Measurements from ENCODE around the gene RBM22. TPM values are rescaled to one million over a fixed set of nuclear protein-coding genes. Genes with fewer than 3 reads are reported as not detected.

RBM22 gene
- polyA plus RNA-seq, 1 donor, result 54.8 TPM

- Histone ChIP-seq H3K4me3 (ENCODE audit: low read length) (no peak overlapping the region), H3K4me1 (ENCODE audit: control insufficient read depth, insufficient read depth, low read length) (peaks cover 4% of the 10 kb centered on the region), H3K27ac (ENCODE audit: low read length) (no peak overlapping the region), H3K27me3 (ENCODE audit: control insufficient read depth, insufficient read depth, low read length) (peaks cover 28% of the 10 kb centered on the region), H3K36me3 (ENCODE audit: control insufficient read depth, insufficient read depth, low read length) (no peaks in the 10 kb centered on the region), H3K9me3 (ENCODE audit: control insufficient read depth, low read depth, low read length) (peaks cover 5% of the 10 kb centered on the region)
- DNase-seq, result no peak
- whole genome bisulfite sequencing (ENCODE audit: insufficient coverage, low lambda C conversion rate), result 95% methylated on average over 3 of the region's 6 CpGs
Observed at GRCh38 chr5:150675069-150675468, 25.8 kb downstream of the RBM22 start.

- no peaks in the 10 kb centered on the region for H3K36me3 ChIP-seq (ENCODE audit: control insufficient read depth, insufficient read depth, low read length)
- no peak overlapping the region for H3K4me3 ChIP-seq (ENCODE audit: low read length)
- no peak for DNase-seq
- H3K27me3 ChIP-seq (ENCODE audit: control insufficient read depth, insufficient read depth, low read length), result peaks cover 33% of the 10 kb centered on the region
- H3K27ac ChIP-seq (ENCODE audit: low read length), result no peak overlapping the region
- H3K9me3 ChIP-seq (ENCODE audit: control insufficient read depth, low read depth, low read length), result peaks cover 5% of the 10 kb centered on the region
- peaks cover 4% of the 10 kb centered on the region for H3K4me1 ChIP-seq (ENCODE audit: control insufficient read depth, insufficient read depth, low read length)
- no CpG with 5 or more reads among the region's 4 CpGs for WGBS (ENCODE audit: insufficient coverage, low lambda C conversion rate)
Observed at GRCh38 chr5:150674341-150674821, 26.5 kb downstream of the RBM22 start.

- Histone ChIP-seq H3K9me3 (ENCODE audit: control insufficient read depth, low read depth, low read length) (peaks cover 5% of the 10 kb centered on the region), H3K4me3 (ENCODE audit: low read length) (peak overlapping the region; percentile 50), H3K36me3 (ENCODE audit: control insufficient read depth, insufficient read depth, low read length) (no peaks in the 10 kb centered on the region), H3K27ac (ENCODE audit: low read length) (no peak overlapping the region), H3K27me3 (ENCODE audit: control insufficient read depth, insufficient read depth, low read length) (peaks cover 37% of the 10 kb centered on the region), H3K4me1 (ENCODE audit: control insufficient read depth, insufficient read depth, low read length) (peaks cover 4% of the 10 kb centered on the region)
- 100% methylated on average over 1 of the region's 7 CpGs for WGBS (ENCODE audit: insufficient coverage, low lambda C conversion rate)
- no peak for DNase-seq
Observed at GRCh38 chr5:150672884-150673275, 28.0 kb downstream of the RBM22 start.

- no peak overlapping the region for H3K27ac ChIP-seq (ENCODE audit: low read length)
- H3K27me3 ChIP-seq (ENCODE audit: control insufficient read depth, insufficient read depth, low read length), result peaks cover 37% of the 10 kb centered on the region
- H3K4me1 ChIP-seq (ENCODE audit: control insufficient read depth, insufficient read depth, low read length), result peaks cover 4% of the 10 kb centered on the region
- DNase-seq, result peak in 1 of 2 donors; percentile 37
- no CpG with 5 or more reads among the region's 38 CpGs for WGBS (ENCODE audit: insufficient coverage, low lambda C conversion rate)
- no peaks in the 10 kb centered on the region for H3K36me3 ChIP-seq (ENCODE audit: control insufficient read depth, insufficient read depth, low read length)
- peaks cover 5% of the 10 kb centered on the region for H3K9me3 ChIP-seq (ENCODE audit: control insufficient read depth, low read depth, low read length)
- H3K4me3 ChIP-seq (ENCODE audit: low read length), result peak overlapping the region; percentile 50
Observed at GRCh38 chr5:150672237-150672883, 28.5 kb downstream of the RBM22 start.

GRCh38 chr5:150671509-150672236 lies 29.2 kb downstream of the RBM22 start:
- Histone ChIP-seq H3K36me3 (ENCODE audit: control insufficient read depth, insufficient read depth, low read length) (no peaks in the 10 kb centered on the region), H3K27me3 (ENCODE audit: control insufficient read depth, insufficient read depth, low read length) (peaks cover 39% of the 10 kb centered on the region), H3K4me3 (ENCODE audit: low read length) (peak overlapping the region; percentile 50), H3K9me3 (ENCODE audit: control insufficient read depth, low read depth, low read length) (peaks cover 5% of the 10 kb centered on the region), H3K4me1 (ENCODE audit: control insufficient read depth, insufficient read depth, low read length) (peaks cover 4% of the 10 kb centered on the region), H3K27ac (ENCODE audit: low read length) (no peak overlapping the region)
- DNase-seq, result peak in 1 of 2 donors; percentile 34
- no CpG with 5 or more reads among the region's 51 CpGs for WGBS (ENCODE audit: insufficient coverage, low lambda C conversion rate)

GRCh38 chr5:150670948-150671310 lies 29.9 kb downstream of the RBM22 start:
- no CpG with 5 or more reads among the region's 2 CpGs for WGBS (ENCODE audit: insufficient coverage, low lambda C conversion rate)
- no peak for DNase-seq
- H3K4me3 ChIP-seq (ENCODE audit: low read length), result no peak overlapping the region

GRCh38 chr5:150670275-150670947 lies 30.5 kb downstream of the RBM22 start:
- Histone ChIP-seq H3K27ac (ENCODE audit: low read length) (no peak overlapping the region), H3K27me3 (ENCODE audit: control insufficient read depth, insufficient read depth, low read length) (peaks cover 39% of the 10 kb centered on the region), H3K4me3 (ENCODE audit: low read length) (no peak overlapping the region), H3K9me3 (ENCODE audit: control insufficient read depth, low read depth, low read length) (peaks cover 5% of the 10 kb centered on the region), H3K4me1 (ENCODE audit: control insufficient read depth, insufficient read depth, low read length) (peaks cover 4% of the 10 kb centered on the region), H3K36me3 (ENCODE audit: control insufficient read depth, insufficient read depth, low read length) (no peaks in the 10 kb centered on the region)
- DNase-seq, result no peak
- no CpG with 5 or more reads among the region's 14 CpGs for WGBS (ENCODE audit: insufficient coverage, low lambda C conversion rate)

More at GRCh38 chr5:150670948-150671310, 29.9 kb downstream of the RBM22 start:
- Histone ChIP-seq H3K27ac (ENCODE audit: low read length) (no peak overlapping the region), H3K27me3 (ENCODE audit: control insufficient read depth, insufficient read depth, low read length) (peaks cover 39% of the 10 kb centered on the region), H3K4me1 (ENCODE audit: control insufficient read depth, insufficient read depth, low read length) (peaks cover 4% of the 10 kb centered on the region), H3K36me3 (ENCODE audit: control insufficient read depth, insufficient read depth, low read length) (no peaks in the 10 kb centered on the region), H3K9me3 (ENCODE audit: control insufficient read depth, low read depth, low read length) (peaks cover 5% of the 10 kb centered on the region)

- DNase-seq, result no peak
- H3K4me1 ChIP-seq (ENCODE audit: control insufficient read depth, insufficient read depth, low read length), result no peaks in the 10 kb centered on the region
- no peaks in the 10 kb centered on the region for H3K9me3 ChIP-seq (ENCODE audit: control insufficient read depth, low read depth, low read length)
- no peaks in the 10 kb centered on the region for H3K36me3 ChIP-seq (ENCODE audit: control insufficient read depth, insufficient read depth, low read length)
- no peak overlapping the region for H3K27ac ChIP-seq (ENCODE audit: low read length)
- H3K4me3 ChIP-seq (ENCODE audit: low read length), result no peak overlapping the region
- no CpG with 5 or more reads among the region's 12 CpGs for WGBS (ENCODE audit: insufficient coverage, low lambda C conversion rate)
- peaks cover 24% of the 10 kb centered on the region for H3K27me3 ChIP-seq (ENCODE audit: control insufficient read depth, insufficient read depth, low read length)
Observed at GRCh38 chr5:150665044-150665443, 35.8 kb downstream of the RBM22 start.

- Histone ChIP-seq H3K4me3 (ENCODE audit: low read length) (no peak overlapping the region), H3K36me3 (ENCODE audit: control insufficient read depth, insufficient read depth, low read length) (no peaks in the 10 kb centered on the region), H3K27me3 (ENCODE audit: control insufficient read depth, insufficient read depth, low read length) (peaks cover 20% of the 10 kb centered on the region), H3K4me1 (ENCODE audit: control insufficient read depth, insufficient read depth, low read length) (no peaks in the 10 kb centered on the region), H3K27ac (ENCODE audit: low read length) (no peak overlapping the region), H3K9me3 (ENCODE audit: control insufficient read depth, low read depth, low read length) (no peaks in the 10 kb centered on the region)
- WGBS (ENCODE audit: insufficient coverage, low lambda C conversion rate), result 100% methylated on average over 1 of the region's 3 CpGs
- DNase-seq, result no peak
Observed at GRCh38 chr5:150663936-150664335, 36.9 kb downstream of the RBM22 start.

- Histone ChIP-seq H3K4me3 (ENCODE audit: low read length) (no peak overlapping the region), H3K27me3 (ENCODE audit: control insufficient read depth, insufficient read depth, low read length) (peaks cover 15% of the 10 kb centered on the region), H3K36me3 (ENCODE audit: control insufficient read depth, insufficient read depth, low read length) (no peaks in the 10 kb centered on the region), H3K27ac (ENCODE audit: low read length) (no peak overlapping the region), H3K4me1 (ENCODE audit: control insufficient read depth, insufficient read depth, low read length) (no peaks in the 10 kb centered on the region), H3K9me3 (ENCODE audit: control insufficient read depth, low read depth, low read length) (no peaks in the 10 kb centered on the region)
- no CpG with 5 or more reads among the region's 4 CpGs for WGBS (ENCODE audit: insufficient coverage, low lambda C conversion rate)
- DNase-seq, result no peak
Observed at GRCh38 chr5:150662731-150663516, 37.9 kb downstream of the RBM22 start.
